ENCODE data around the gene KAT7.

DNA sequence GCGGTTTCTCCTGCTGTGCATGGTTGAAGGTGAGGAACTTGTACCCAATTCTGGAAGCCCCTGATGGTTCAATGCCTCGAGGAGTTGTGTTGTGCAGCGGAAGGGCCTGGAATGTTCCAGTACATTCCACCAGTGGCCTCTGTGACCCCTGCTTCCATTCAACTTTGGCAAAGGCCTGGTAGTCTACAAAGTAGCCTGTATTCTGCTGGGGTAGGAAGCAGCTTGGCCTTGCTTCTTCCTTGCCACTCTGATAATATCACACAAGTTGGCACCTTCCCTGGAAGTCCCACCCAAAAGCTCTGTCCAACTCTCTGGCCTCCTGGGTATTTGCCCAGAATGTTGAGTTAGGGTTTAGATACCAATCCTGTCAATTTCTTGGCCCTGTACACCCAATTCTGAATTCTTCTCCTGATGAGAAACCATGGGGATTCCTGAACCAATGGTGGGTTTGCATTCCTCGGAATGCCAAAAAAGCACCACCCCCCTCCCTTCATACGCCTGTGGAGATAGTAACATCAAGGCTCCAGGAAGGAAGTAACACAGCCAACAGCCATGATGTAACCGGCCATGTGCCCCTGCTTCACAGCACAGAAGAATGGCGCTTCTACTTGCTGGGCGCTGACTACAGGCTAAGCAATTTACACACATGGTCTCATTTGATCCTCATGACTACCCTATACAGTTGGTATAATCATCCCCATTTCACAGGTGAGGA lies 12.8 kb upstream of the KAT7 start:
- TF ChIP-seq CTCF (IDR thresholded peaks at IDR 0.05 in 2 of 3, conservative IDR thresholded peaks at IDR 0.05 in 1 of 3; ENCODE audit: control insufficient read depth in 2 of 3, extremely low read depth in 1 of 3, insufficient read depth in 1 of 3, low read depth in 3 of 3, low read length in 3 of 3) (no peak), RELA (IDR thresholded peaks at IDR 0.05; ENCODE audit: borderline replicate concordance, partially characterized antibody) (no peak), ATF2 (IDR thresholded peaks at IDR 0.05; ENCODE audit: low read length) (no peak), SRF (IDR thresholded peaks at IDR 0.05; ENCODE audit: low read depth in 2 of 2, low read length in 2 of 2) (no peak), JUND (IDR thresholded peaks at IDR 0.05; ENCODE audit: low read depth, low read length) (no peak), ZNF274 (IDR thresholded peaks at IDR 0.05; ENCODE audit: insufficient read depth, insufficient read length) (no peak), RFX5 (IDR thresholded peaks at IDR 0.05; ENCODE audit: low read depth, low read length) (no peak), POLR2AphosphoS5 (IDR thresholded peaks at IDR 0.05; ENCODE audit: low read length) (no peak), PAX5 (IDR thresholded peaks at IDR 0.05; ENCODE audit: borderline replicate concordance, low read depth, low read length) (no peak), NFYA (IDR thresholded peaks at IDR 0.05; ENCODE audit: borderline replicate concordance, low read depth, low read length) (no peak), ZNF687 (IDR thresholded peaks at IDR 0.05) (no peak)
- TF ChIP-seq, protein P1, sequence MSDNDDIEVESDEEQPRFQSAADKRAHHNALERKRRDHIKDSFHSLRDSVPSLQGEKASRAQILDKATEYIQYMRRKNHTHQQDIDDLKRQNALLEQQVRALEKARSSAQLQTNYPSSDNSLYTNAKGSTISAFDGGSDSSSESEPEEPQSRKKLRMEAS (IDR thresholded peaks at IDR 0.05; ENCODE audit: low read depth, low read length), result no peak

Measured in GM12878 (cell line).